Activated CD4-positive, alpha-beta memory T cell treated with anti-CD3 and anti-CD28 coated beads, Interleukin-2, amount 10 ng/mL, durations not matched to agents 7 days and 5 days (primary cell): ENCODE results near the gene CA14. TPM values are rescaled to one million over a fixed set of nuclear protein-coding genes. Genes with fewer than 3 reads are reported as not detected.
"Not testable (repeated sequence)": the region's sequence is repeated elsewhere in the genome, so short reads cannot be mapped to it uniquely, and the experiment has no call there.

Experiments used
- CTCF ChIA-PET: fragments of 350-600 bp; sonication (Branson Sonifier 250); formaldehyde crosslinking; loops from one replicate; lab custom pipeline; 2021; ENCODE audit warnings: antibody characterized with exemption, inconsistent platforms; lab: Charles Lee
- POLR2A ChIA-PET: fragments of 350-600 bp; sonication (Branson Sonifier 250); formaldehyde crosslinking; loops from one replicate; lab custom pipeline; 2021; ENCODE audit warnings: antibody characterized with exemption; lab: Charles Lee
- DNase-seq: peaks from one replicate; pipeline ENCODE4 v3.0.0-alpha.2; 2020
- H3K27ac Mint-ChIP-seq: one replicate; pipeline ENCODE4 v1.8.0; 2021; ENCODE audit warnings: mild to moderate bottlenecking, mixed read lengths
- H3K27me3 Mint-ChIP-seq: one replicate; pipeline ENCODE4 v1.8.0; 2021; ENCODE audit warnings: mixed read lengths
- H3K36me3 Mint-ChIP-seq: one replicate; pipeline ENCODE4 v1.8.0; 2021; ENCODE audit warnings: low read depth, mixed read lengths
- H3K4me1 Mint-ChIP-seq: one replicate; pipeline ENCODE4 v1.8.0; 2021; ENCODE audit warnings: mixed read lengths
- H3K4me3 Mint-ChIP-seq: one replicate; pipeline ENCODE4 v1.8.0; 2021; ENCODE audit warnings: mild to moderate bottlenecking, mixed read lengths
- H3K9me3 Mint-ChIP-seq: one replicate; pipeline ENCODE4 v1.8.0; 2021; ENCODE audit warnings: mixed read lengths
- total RNA-seq, 2 experiments: library from RNA; stranded (reverse); gene quantifications; one replicate each; pipeline ENCODE4 v1.2.3, GENCODE V29; 2021

Gene CA14
- total RNA-seq, 2 experiments from 2014 or later, result not detected

DNA sequence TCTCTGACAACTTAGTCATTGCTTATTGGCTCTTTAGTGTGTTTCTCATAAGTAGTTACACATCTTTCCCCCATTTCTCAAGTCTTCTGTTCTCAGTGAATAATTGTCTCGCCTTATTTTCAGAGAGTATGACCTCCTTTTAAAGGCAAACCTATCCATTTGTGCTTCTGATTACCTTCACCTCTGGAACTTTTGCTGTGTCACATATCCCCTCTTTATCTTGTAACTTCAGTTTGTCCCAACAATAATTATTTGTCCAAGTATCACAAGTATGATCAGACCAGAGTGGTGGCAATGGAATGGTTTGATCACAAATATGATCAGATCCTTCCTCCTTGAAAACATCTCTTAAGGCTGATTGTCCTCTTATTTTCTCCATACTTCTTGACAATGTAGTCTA, 30.8 kb downstream of the CA14 start:
- H3K27ac Mint-ChIP-seq, result no peak overlapping the region
- H3K27me3 Mint-ChIP-seq, result no peaks in the 10 kb centered on the region
- no peak for DNase-seq
- no peak overlapping the region for H3K4me3 Mint-ChIP-seq
- peaks cover 7% of the 10 kb centered on the region for H3K4me1 Mint-ChIP-seq
- no peaks in the 10 kb centered on the region for H3K36me3 Mint-ChIP-seq
- POLR2A ChIA-PET, result no interaction called here
- no peaks in the 10 kb centered on the region for H3K9me3 Mint-ChIP-seq
- CTCF ChIA-PET, result interaction anchor here (0.6 kb wide), 1 partner anchor 32 kb away, joined by 4 read pairs; no protein-coding TSS in a partner anchor

DNA sequence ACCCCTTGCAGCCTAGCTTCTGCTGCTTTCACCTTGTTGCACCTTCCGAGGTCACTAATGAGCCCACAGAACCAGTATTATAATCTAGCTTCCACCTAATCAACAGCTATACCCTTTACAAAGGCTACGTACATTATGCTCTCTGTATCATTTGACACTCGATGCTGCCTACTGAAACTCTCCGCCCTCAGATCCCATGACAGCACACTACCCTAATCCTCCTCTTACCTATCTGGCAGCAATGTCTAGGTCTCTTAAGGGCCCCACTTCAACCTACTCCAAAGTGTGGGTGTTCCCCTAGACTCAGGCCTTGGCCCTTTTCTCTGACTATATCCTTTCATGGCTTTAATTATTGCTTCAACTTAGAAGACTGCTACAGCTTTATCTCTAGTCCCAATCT, 31.2 kb downstream of the CA14 start:
- CTCF ChIA-PET, result no interaction called here

DNA sequence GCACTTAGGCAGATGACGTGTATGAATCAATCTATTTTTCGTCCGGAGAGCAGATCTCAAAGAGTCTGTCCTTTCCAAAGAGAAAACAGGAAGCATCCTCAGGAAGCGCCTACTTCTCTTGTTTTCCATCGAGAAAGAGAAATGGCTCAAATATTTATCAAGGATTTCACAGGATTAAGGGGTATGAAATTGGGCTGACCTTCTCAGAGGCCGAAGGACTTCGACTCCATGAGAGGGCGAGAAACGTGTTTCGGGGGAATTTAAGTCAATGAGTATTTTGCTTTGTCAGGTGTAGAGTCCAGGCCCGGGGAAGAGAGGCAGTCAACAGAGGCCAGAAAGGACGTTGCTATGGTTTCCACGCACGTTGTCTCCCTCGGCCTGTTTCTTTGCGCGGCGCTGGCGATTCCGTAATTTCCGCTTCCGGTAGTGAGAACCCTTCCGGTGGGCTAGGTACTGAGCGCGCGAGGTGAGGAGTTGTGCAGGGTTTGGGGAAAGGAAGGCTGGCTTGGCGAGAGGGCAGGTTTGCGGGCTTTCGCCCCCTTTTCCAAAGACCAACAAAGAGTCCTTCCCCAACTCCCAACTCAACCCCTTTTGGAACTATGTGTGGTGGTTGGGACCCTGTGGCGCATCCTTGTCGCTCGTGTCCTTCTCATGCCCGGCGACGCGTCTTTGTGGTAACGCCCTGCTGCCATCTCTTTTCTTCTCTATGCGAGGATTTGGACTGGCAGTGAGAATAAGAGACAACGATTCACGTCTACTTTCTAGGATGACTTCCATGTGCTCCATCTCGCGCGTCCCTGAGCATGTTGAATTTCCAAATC, 36.1 kb downstream of the CA14 start, which contains the start of gene MRPS21:
Gene MRPS21 (plus strand): TSS at position 429 of the 821 bp plus-strand sequence. CDS start 506 bp downstream, outside the sequence.
- H3K4me1 Mint-ChIP-seq, result peaks cover 35% of the 10 kb centered on the region
- H3K36me3 Mint-ChIP-seq, result peaks cover 28% of the 10 kb centered on the region
- H3K27ac Mint-ChIP-seq, result peak within 1 kb of the TSS; percentile 79
- ChIA-PET POLR2A (no interaction called here), CTCF (no interaction called here)
- no peaks in the 10 kb centered on the region for H3K27me3 Mint-ChIP-seq
- H3K4me3 Mint-ChIP-seq, result peak within 1 kb of the TSS; percentile 88
- DNase-seq, result peak; percentile 90
- no peaks in the 10 kb centered on the region for H3K9me3 Mint-ChIP-seq

More for the DNA sequence above, 31.2 kb downstream of the CA14 start:
- no peak overlapping the region for H3K4me3 Mint-ChIP-seq
- no peaks in the 10 kb centered on the region for H3K36me3 Mint-ChIP-seq
- no peak overlapping the region for H3K27ac Mint-ChIP-seq
- peaks cover 10% of the 10 kb centered on the region for H3K4me1 Mint-ChIP-seq
- DNase-seq, result no peak
- H3K27me3 Mint-ChIP-seq, result no peaks in the 10 kb centered on the region
- POLR2A ChIA-PET, result no interaction called here
- no peaks in the 10 kb centered on the region for H3K9me3 Mint-ChIP-seq

DNA sequence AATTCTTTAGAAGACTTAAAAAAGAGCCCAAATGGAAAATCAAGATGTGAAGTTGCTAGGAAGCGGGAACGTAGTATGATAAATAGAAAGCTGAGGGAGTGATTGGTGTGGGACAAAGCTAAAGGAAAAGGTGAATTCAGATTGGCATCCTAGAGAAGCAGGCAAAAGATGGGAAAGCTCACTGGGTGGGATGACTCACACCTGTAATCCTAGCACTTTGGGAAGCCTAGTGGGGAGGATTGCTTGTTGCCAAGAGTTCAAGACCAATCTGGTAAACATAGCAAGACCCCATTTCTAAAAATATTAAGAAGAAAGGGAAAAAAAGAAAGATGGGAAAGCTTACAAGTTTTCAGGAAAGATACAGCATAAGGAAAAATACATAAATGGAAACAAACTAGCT, 37.9 kb downstream of the CA14 start:
- Mint-ChIP-seq H3K27ac (peak overlapping the region; percentile 4), H3K36me3 (peaks cover 38% of the 10 kb centered on the region), H3K4me1 (peaks cover 35% of the 10 kb centered on the region), H3K27me3 (no peaks in the 10 kb centered on the region), H3K4me3 (no peak overlapping the region), H3K9me3 (no peaks in the 10 kb centered on the region)
- DNase-seq, result no peak
- CTCF ChIA-PET, result interaction anchor here (0.7 to 1.0 kb wide), 2 partner anchors 60 to 265 kb away, joined by 3 to 4 read pairs; partner anchors contain the start of gene ANP32E
- POLR2A ChIA-PET, result interaction anchor here (1.9 kb wide), 1 partner anchor 26 kb away, joined by 5 read pairs; the partner anchor contains the start of gene APH1A

DNA sequence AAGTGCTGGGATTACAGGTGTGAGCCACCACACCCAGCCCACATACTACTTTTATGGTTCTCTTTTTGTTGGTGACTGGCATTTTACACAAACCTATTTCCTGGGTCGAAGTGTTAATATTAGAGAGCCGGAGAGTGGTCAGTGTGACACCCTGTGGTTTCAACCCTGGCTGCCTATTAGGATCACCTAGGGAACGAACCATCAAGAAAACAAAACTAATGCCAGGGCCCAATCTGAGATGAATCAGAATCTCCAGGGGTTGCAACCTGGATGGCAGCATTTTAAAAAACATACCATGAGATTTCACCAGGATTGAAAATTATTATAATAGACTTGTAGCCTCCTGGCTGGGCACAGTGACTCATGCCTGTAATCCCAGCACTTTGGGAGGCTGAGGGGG, 42.1 kb downstream of the CA14 start:
- peaks cover 23% of the 10 kb centered on the region for H3K4me1 Mint-ChIP-seq
- H3K27me3 Mint-ChIP-seq, result no peaks in the 10 kb centered on the region
- H3K9me3 Mint-ChIP-seq, result no peaks in the 10 kb centered on the region
- H3K27ac Mint-ChIP-seq, result no peak overlapping the region
- H3K4me3 Mint-ChIP-seq, result no peak overlapping the region
- POLR2A ChIA-PET, result interaction anchor here (0.8 kb wide), 1 partner anchor 12 kb away, joined by 3 read pairs; no protein-coding TSS in a partner anchor
- CTCF ChIA-PET, result interaction anchor here (0.6 kb wide), 1 partner anchor 722 kb away, joined by 4 read pairs; no protein-coding TSS in a partner anchor
- H3K36me3 Mint-ChIP-seq, result peaks cover 53% of the 10 kb centered on the region
- no peak for DNase-seq

DNA sequence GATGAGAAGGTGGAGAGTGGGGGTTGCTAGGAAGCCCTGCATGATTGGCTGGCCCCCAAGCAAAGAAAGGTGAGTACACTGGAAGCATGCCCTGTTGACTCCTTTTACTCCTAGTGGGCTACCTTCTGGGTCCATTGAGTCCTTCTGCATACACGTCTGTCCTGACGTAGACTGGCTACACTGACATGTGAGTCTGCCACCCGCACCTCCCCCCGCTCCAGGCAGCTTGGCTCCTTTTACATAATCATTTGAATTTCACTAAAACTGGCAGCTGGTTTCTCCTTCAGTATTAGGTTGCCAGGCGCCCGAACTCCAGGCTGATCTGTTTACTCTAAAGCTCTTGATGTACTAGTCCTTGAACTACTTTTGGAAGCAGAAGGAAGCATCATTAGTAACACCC, 44.8 kb downstream of the CA14 start:
- Mint-ChIP-seq H3K9me3 (no peaks in the 10 kb centered on the region), H3K4me3 (no peak overlapping the region), H3K27ac (no peak overlapping the region), H3K4me1 (peaks cover 8% of the 10 kb centered on the region), H3K36me3 (peaks cover 50% of the 10 kb centered on the region), H3K27me3 (no peaks in the 10 kb centered on the region)
- CTCF ChIA-PET, result interaction anchor here (0.9 kb wide), 1 partner anchor 46 kb away, joined by 3 read pairs; no protein-coding TSS in a partner anchor
- POLR2A ChIA-PET, result interaction anchor here (1.0 kb wide), 1 partner anchor 15 kb away, joined by 3 read pairs; no protein-coding TSS in a partner anchor
- no peak for DNase-seq

DNA sequence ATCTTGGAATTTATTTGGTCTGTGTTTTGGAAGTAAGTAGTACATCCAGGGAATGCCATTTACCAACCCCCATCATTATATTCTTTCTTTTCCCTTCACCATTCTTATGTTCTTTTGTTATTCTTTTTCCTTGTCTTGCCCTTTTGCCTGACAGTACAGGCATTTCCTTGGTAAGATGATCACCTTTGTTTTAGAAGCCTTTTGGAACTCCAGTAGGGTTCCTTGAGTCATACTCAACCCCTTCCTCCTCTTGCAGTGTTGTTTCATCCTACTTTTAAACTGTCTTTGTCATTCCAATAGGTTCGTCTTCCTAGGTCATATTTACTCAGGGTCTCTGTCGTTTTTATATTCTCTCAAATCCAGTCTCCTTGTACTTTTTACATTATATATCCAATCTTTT, 45.3 kb downstream of the CA14 start:
- Mint-ChIP-seq H3K9me3 (no peaks in the 10 kb centered on the region), H3K36me3 (peaks cover 47% of the 10 kb centered on the region), H3K4me3 (no peak overlapping the region), H3K4me1 (peaks cover 5% of the 10 kb centered on the region), H3K27me3 (no peaks in the 10 kb centered on the region), H3K27ac (no peak overlapping the region)
- POLR2A ChIA-PET, result no interaction called here
- no peak for DNase-seq
- CTCF ChIA-PET, result interaction anchor here (0.9 kb wide), 1 partner anchor 47 kb away, joined by 3 read pairs; no protein-coding TSS in a partner anchor

DNA sequence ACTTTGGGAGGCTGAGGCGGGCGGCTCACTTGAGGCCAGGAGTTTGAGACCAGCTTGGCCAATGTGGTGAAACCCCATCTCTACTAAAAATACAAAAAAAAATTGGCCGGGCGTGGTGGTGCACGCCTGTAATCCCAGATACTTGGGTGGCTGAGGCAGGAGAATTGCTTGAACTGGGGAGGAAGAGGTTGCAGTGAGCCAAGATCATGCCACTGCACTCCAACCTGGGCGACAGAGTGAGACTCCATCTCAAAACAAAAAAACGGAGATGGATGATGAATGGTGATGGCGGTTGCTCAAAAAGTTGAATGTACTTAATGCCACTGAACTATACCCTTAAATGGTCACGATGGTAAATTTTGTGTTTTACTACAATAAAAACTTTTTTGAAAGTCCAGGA, 51.0 kb downstream of the CA14 start:
- DNase-seq, H3K4me1 Mint-ChIP-seq, H3K27ac Mint-ChIP-seq, POLR2A ChIA-PET, H3K4me3 Mint-ChIP-seq, H3K27me3 Mint-ChIP-seq, H3K9me3 Mint-ChIP-seq: not testable (repeated sequence)
- H3K36me3 Mint-ChIP-seq, result peaks cover 25% of the 10 kb centered on the region
- CTCF ChIA-PET, result interaction anchor here (0.7 kb wide), 1 partner anchor 47 kb away, joined by 3 read pairs; no protein-coding TSS in a partner anchor

DNA sequence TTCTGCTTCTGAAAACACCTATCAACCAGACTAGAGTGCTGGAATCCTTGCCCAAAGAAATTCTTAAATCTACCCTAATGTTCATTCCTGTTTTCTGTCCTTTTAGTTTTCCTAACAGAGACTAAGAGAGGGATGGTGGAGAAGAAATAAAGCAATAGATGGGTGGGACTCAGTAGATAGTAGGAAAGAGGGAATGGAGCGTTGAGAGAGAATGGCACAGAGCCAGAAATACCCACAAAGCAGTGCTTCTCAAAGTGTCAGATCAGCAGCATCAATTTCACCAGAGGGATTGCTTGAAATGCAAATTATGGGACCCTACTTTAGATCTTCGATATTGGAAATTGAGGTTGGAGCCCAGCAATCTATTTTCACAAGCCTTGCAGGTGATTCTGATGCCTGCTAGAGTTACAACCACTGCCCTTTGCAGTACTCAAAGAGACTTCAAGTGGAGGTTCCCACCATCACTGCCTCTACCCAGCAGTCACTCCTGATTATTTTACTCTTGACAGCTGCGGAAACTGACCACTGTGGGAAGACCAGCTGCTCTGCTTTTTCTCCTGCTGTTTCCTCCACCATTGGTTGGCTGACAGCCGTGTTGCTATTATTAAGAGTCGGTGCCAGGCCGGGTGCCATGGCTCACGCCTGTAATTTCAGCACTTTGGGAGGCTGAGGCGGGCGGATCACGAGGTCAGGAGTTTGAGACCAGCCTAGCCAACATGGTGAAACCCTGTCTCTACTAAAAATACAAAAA, 52.4 kb downstream of the CA14 start:
- Mint-ChIP-seq H3K27me3 (no peaks in the 10 kb centered on the region), H3K4me3 (no peak overlapping the region), H3K4me1 (no peaks in the 10 kb centered on the region), H3K27ac (no peak overlapping the region), H3K9me3 (no peaks in the 10 kb centered on the region), H3K36me3 (peaks cover 23% of the 10 kb centered on the region)
- CTCF ChIA-PET, result no interaction called here
- POLR2A ChIA-PET, result no interaction called here
- DNase-seq, result no peak

DNA sequence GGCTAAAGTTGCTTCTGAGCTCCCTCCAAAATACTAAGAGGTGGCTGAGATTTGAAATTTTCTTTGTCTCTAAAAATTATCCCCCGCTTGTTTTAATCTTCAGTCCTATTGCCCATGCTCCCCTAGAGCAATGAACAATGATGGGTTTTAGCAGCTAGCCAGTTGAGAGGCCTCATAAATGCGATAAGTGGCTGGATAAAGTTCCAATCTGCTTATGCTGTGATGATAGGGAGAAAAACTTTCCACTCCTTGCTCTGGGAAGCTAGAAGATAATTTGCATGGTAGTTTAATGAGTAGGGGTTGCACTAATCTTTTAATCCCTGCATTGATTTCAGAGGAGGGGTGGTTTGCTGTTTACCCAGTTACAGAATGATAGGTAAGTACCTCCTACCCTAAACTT, 54.2 kb downstream of the CA14 start:
- no peak for DNase-seq
- Mint-ChIP-seq H3K36me3 (peaks cover 12% of the 10 kb centered on the region), H3K4me3 (no peak overlapping the region), H3K4me1 (no peaks in the 10 kb centered on the region), H3K27me3 (no peaks in the 10 kb centered on the region), H3K27ac (no peak overlapping the region), H3K9me3 (no peaks in the 10 kb centered on the region)
- ChIA-PET POLR2A (interaction anchor here (1.1 kb wide), 2 partner anchors 11 to 44 kb away, joined by 3 read pairs; no protein-coding TSS in a partner anchor), CTCF (interaction anchor here (0.6 to 1.5 kb wide), 2 partner anchors 56 to 206 kb away, joined by 3 to 4 read pairs; no protein-coding TSS in a partner anchor)
